Smooth muscle cell (in vitro differentiated cells): ENCODE measurements around the gene UNC45B. TPM values are rescaled to one million over a fixed set of nuclear protein-coding genes. Genes with fewer than 3 reads are reported as not detected.

ENCODE experiments used
- DNase-seq: peaks from one replicate; lab custom pipeline; 2025; ENCODE audit not compliant: unreplicated experiment; lab: John Stamatoyannopoulos, UW
- H2AFZ ChIP-seq: fragments of 200-600 bp; sonication (generic); 2 replicates; pipeline ENCODE4 v1.6.0; 2016; ENCODE audit warnings: antibody characterized with exemption, low read depth, mild to moderate bottlenecking
- H3F3A ChIP-seq: fragments of 200-600 bp; sonication (generic); 2 replicates; pipeline ENCODE4 v1.6.0; 2017; ENCODE audit warnings: antibody characterized with exemption, low read depth
- H3K27ac ChIP-seq: fragments of 200-600 bp; sonication (generic); 2 replicates; pipeline ENCODE4 v1.5.1; 2016; ENCODE audit warnings: low read depth, mild to moderate bottlenecking
- H3K27me3 ChIP-seq: fragments of 200-600 bp; sonication (generic); 2 replicates; pipeline ENCODE4 v1.6.1; 2016; ENCODE audit warnings: low read depth, mild to moderate bottlenecking
- H3K36me3 ChIP-seq: fragments of 200-600 bp; sonication (generic); 2 replicates; pipeline ENCODE4 v1.5.1; 2016; ENCODE audit warnings: low read depth
- H3K4me1 ChIP-seq: fragments of 200-600 bp; sonication (generic); 2 replicates; pipeline ENCODE4 v1.5.1; 2016; ENCODE audit warnings: low read depth
- H3K4me2 ChIP-seq: fragments of 200-600 bp; sonication (generic); 2 replicates; pipeline ENCODE4 v1.6.0; 2016; ENCODE audit warnings: mild to moderate bottlenecking
- H3K4me3 ChIP-seq: fragments of 200-600 bp; sonication (generic); 2 replicates; pipeline ENCODE4 v1.5.1; 2016; ENCODE audit warnings: mild to moderate bottlenecking
- H3K79me2 ChIP-seq: fragments of 200-600 bp; sonication (generic); 2 replicates; pipeline ENCODE4 v1.6.0; 2016; ENCODE audit warnings: low read depth, mild to moderate bottlenecking
- H3K9ac ChIP-seq: fragments of 200-600 bp; sonication (generic); 2 replicates; pipeline ENCODE4 v1.6.0; 2016; ENCODE audit warnings: low read depth
- H3K9me3 ChIP-seq: fragments of 200-600 bp; sonication (generic); replicated peaks from 2 replicates; pipeline ENCODE4 v1.5.1; 2016; ENCODE audit warnings: low read depth
- H4K20me1 ChIP-seq: fragments of 200-600 bp; sonication (generic); 2 replicates; pipeline ENCODE4 v1.6.0; 2016; ENCODE audit warnings: low read depth
- WGBS: methylation state at CpG from one replicate; pipeline ENCODE4 v1.1.7; 2016; ENCODE audit warnings: low lambda C conversion rate; 5-methylcytosine and 5-hydroxymethylcytosine counted together
- polyA plus RNA-seq: library from polyadenylated mRNA; unstranded; fragments of >200 nt; fragmentation: Nextera tagmentation; extraction: Ambion mirVana; gene quantifications from 2 replicates; pipeline ENCODE4 v1.2.1, GENCODE V29; 2016
- total RNA-seq: library from RNA; depleted of rRNA; stranded (reverse); fragments of >200 nt; gene quantifications from 2 replicates; pipeline ENCODE4 v1.2.3, GENCODE V29; 2014
- TF ChIP-seq, protein P1 (sequence below): fragments of 200-600 bp; sonication (generic); IDR thresholded peaks from 2 replicates; pipeline ENCODE4 v1.5.1; 2017; ENCODE audit warnings: borderline replicate concordance, mild to moderate bottlenecking, antibody characterized with exemption; ENCODE audit not compliant: insufficient read depth, poor library complexity, severe bottlenecking

Gene UNC45B, protein sequence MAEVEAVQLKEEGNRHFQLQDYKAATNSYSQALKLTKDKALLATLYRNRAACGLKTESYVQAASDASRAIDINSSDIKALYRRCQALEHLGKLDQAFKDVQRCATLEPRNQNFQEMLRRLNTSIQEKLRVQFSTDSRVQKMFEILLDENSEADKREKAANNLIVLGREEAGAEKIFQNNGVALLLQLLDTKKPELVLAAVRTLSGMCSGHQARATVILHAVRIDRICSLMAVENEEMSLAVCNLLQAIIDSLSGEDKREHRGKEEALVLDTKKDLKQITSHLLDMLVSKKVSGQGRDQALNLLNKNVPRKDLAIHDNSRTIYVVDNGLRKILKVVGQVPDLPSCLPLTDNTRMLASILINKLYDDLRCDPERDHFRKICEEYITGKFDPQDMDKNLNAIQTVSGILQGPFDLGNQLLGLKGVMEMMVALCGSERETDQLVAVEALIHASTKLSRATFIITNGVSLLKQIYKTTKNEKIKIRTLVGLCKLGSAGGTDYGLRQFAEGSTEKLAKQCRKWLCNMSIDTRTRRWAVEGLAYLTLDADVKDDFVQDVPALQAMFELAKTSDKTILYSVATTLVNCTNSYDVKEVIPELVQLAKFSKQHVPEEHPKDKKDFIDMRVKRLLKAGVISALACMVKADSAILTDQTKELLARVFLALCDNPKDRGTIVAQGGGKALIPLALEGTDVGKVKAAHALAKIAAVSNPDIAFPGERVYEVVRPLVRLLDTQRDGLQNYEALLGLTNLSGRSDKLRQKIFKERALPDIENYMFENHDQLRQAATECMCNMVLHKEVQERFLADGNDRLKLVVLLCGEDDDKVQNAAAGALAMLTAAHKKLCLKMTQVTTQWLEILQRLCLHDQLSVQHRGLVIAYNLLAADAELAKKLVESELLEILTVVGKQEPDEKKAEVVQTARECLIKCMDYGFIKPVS
- not detected in 2 replicates for total RNA-seq
- 0.02 TPM in 1 of 2 replicates, not detected in the other for polyA plus RNA-seq

DNA sequence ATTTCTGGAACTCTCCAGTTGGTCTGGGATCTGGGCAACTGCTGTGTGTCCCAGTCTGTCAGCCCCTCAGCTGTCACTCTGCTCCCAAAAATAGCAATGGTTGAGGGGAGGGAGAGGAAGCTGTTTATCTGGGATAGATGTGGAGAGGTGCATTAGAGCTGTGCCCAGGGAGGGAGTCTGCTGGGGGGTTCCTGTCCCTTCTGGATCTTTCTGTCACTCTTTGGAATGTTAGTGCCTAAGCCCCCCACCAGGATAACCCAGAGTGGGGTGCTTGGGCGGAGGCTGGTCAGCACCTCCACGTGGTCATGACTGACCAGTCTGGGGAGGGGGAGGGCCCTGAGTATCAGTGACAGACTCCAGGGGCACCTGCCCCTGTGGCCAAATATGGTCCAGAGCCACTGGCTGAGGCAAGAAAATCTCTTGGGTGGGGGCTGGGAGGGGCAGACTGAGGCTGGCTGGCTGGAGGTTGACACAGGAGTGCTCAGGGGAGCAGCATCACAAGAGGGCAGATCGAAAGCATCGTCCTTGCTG is at the start of gene UNC45B:
Gene UNC45B, plus strand, starts transcription at position 443 of the 531 bp plus-strand sequence. CDS start 447 bp downstream, outside the sequence.
- 69% methylated on average over 4 of the region's 4 CpGs for WGBS
- H3K27ac ChIP-seq: no peak within 1 kb of the TSS
- H3K4me1 ChIP-seq: no peaks in the 10 kb centered on the region
- TF ChIP-seq, protein P1, sequence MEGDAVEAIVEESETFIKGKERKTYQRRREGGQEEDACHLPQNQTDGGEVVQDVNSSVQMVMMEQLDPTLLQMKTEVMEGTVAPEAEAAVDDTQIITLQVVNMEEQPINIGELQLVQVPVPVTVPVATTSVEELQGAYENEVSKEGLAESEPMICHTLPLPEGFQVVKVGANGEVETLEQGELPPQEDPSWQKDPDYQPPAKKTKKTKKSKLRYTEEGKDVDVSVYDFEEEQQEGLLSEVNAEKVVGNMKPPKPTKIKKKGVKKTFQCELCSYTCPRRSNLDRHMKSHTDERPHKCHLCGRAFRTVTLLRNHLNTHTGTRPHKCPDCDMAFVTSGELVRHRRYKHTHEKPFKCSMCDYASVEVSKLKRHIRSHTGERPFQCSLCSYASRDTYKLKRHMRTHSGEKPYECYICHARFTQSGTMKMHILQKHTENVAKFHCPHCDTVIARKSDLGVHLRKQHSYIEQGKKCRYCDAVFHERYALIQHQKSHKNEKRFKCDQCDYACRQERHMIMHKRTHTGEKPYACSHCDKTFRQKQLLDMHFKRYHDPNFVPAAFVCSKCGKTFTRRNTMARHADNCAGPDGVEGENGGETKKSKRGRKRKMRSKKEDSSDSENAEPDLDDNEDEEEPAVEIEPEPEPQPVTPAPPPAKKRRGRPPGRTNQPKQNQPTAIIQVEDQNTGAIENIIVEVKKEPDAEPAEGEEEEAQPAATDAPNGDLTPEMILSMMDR: no peak
- H4K20me1 ChIP-seq: no peaks in the 10 kb centered on the region
- DNase-seq: no peak
- H3K36me3 ChIP-seq: no peaks in the 10 kb centered on the region
- H3F3A ChIP-seq: no peaks in the 10 kb centered on the region
- no peak within 1 kb of the TSS for H3K9ac ChIP-seq
- no peaks in the 10 kb centered on the region for H3K79me2 ChIP-seq
- H3K4me2 ChIP-seq: no peak within 1 kb of the TSS
- no peaks in the 10 kb centered on the region for H3K27me3 ChIP-seq
- H3K9me3 ChIP-seq: no peaks in the 10 kb centered on the region
- no peak within 1 kb of the TSS for H3K4me3 ChIP-seq
- no peak within 1 kb of the TSS for H2AFZ ChIP-seq

DNA sequence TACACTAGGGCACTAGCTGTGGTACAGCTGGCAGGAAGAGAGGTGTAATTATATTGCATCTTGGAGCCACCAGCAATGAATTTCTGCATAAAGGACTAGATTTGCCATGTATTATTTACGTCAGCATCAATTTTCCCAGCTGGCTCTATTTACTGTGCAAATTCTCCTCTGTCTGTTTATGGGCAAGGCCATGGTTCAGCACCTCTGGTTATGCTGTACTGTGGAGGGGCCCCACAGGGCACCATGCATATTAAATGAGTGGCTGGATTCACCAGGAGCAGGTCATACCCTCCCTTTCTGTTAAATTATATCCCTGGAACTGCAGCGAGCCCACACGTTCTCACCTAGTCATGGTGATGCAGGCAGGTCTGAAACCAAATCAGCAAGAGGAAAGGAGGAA is 47.7 kb upstream of the UNC45B start:
- no peak overlapping the region for H3K4me2 ChIP-seq
- no peak overlapping the region for H3K27ac ChIP-seq
- no peaks in the 10 kb centered on the region for H4K20me1 ChIP-seq
- TF ChIP-seq, protein P1: no peak
- H3K9ac ChIP-seq: no peak overlapping the region
- H3K9me3 ChIP-seq: no peaks in the 10 kb centered on the region
- H3K27me3 ChIP-seq: no peaks in the 10 kb centered on the region
- DNase-seq: no peak
- no peaks in the 10 kb centered on the region for H3K36me3 ChIP-seq
- no peaks in the 10 kb centered on the region for H3F3A ChIP-seq
- H3K4me1 ChIP-seq: no peaks in the 10 kb centered on the region
- no peak overlapping the region for H3K4me3 ChIP-seq
- WGBS: 95% methylated on average over 3 of the region's 3 CpGs
- no peaks in the 10 kb centered on the region for H3K79me2 ChIP-seq
- H2AFZ ChIP-seq: no peak overlapping the region

- Histone ChIP-seq H3K27ac (no peak overlapping the region), H3K4me2 (no peak overlapping the region), H3K9ac (no peak overlapping the region), H3K4me1 (no peaks in the 10 kb centered on the region), H2AFZ (no peak overlapping the region), H3K79me2 (no peaks in the 10 kb centered on the region), H4K20me1 (no peaks in the 10 kb centered on the region), H3F3A (no peaks in the 10 kb centered on the region), H3K4me3 (no peak overlapping the region), H3K9me3 (no peaks in the 10 kb centered on the region), H3K27me3 (no peaks in the 10 kb centered on the region), H3K36me3 (no peaks in the 10 kb centered on the region)
- no peak for DNase-seq
- 99% methylated on average over 14 of the region's 14 CpGs for WGBS
- TF ChIP-seq, protein P1: no peak
These were observed 46.6 kb upstream of the UNC45B start for GRCh38 chr17:35101036-35101435.
